GM12891 (cell line): ENCODE measurements around the gene ADAMTSL3.

Experiments
- POLR2A ChIP-seq: IDR thresholded peaks from 2 replicates; pipeline ENCODE4 v1.6.1; 2011; ENCODE audit warnings: low read depth, low read length, control low read depth
- SPI1 ChIP-seq: IDR thresholded peaks from 2 replicates; pipeline ENCODE4 v1.6.1; 2011; ENCODE audit warnings: low read depth, low read length, control low read depth

DNA sequence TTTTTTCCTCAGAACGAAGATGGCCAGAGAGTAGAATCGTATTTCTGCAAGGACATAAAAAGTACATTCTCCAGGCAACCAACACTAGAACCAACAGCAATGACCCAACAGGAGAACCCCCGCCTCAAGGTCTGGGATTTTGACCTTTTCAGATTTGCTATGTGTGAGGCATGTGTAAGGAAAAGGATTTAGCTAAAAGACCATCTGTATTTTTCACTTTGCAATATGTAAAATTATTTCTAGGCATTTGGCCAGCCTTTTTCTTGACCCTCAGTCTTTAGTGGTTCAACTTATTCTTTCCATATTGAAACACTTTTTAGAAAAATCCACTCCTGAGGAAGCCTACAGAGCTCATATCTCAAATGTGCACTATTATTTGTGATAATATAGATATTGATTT, 362.4 kb downstream of the ADAMTSL3 start:
- TF ChIP-seq POLR2A (no peak), SPI1 (no peak)
